ENCODE measurements around the gene MAST1.
A peak's percentile ranks its signal among the peaks of the same experiment; 100 is the strongest.
"Not testable (repeated sequence)": the region's sequence is repeated elsewhere in the genome, so short reads cannot be mapped to it uniquely, and the experiment has no call there.

MAST1 gene

GRCh38 chr19:12913851-12914690 lies 75.8 kb downstream of the MAST1 start:
- TF ChIP-seq HDGF (IDR thresholded peaks at IDR 0.05; ENCODE audit: borderline replicate concordance), result no peak
- no peak for DNase-seq (ENCODE audit: extremely low spot score)
- CTCF ChIA-PET, result interaction anchor here (0.6 to 1.0 kb wide), 4 partner anchors 32 to 55 kb away, joined by 3 to 4 read pairs (median 3); no protein-coding TSS in a partner anchor
- POLR2A ChIA-PET, result interaction anchor here (0.9 to 2.1 kb wide), 9 partner anchors 19 to 191 kb away, joined by 3 to 12 read pairs (median 4); partner anchors contain the start of genes CALR, DNASE2, FARSA and GCDH

- POLR2A ChIA-PET; DNase-seq (ENCODE audit: extremely low spot score); CTCF ChIA-PET: not testable (repeated sequence)
- 0 out of 2 replicates have a peak, but pooled peaks have one; percentile 28 for TF ChIP-seq PKNOX1 (IDR thresholded peaks at IDR 0.05)
Observed at GRCh38 chr19:12915860-12916259, 77.5 kb downstream of the MAST1 start.

DNA sequence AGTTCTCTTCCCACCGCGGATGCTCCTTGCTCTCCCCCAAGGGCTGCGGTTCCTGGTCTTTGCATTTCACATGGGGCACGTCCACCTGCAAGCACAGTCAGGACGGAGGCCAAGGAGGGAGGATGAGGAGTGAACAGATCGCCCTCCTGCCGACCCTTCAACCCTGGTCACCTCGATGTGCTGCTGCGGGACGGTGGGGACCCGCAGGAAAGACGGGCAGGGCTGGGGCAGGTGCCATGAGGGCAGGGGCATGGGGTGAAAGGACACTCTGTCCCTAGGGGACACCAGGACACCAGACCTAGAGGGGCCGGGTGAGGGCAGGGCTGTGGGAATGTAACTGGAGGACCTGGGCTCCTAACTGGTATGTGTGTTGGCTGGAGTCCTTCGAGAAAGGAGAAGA lies 79.9 kb downstream of the MAST1 start:
- TF ChIP-seq BHLHE40 (IDR thresholded peaks at IDR 0.05; ENCODE audit: borderline replicate concordance), result no peak
- no peak for TF ChIP-seq FOXA1 (IDR thresholded peaks at IDR 0.05)
- TF ChIP-seq FOXK2 (IDR thresholded peaks at IDR 0.05), result no peak
- no peak for TF ChIP-seq SUZ12 (IDR thresholded peaks at IDR 0.05)
- no peak for TF ChIP-seq NFRKB (IDR thresholded peaks at IDR 0.05)
- no peak for TF ChIP-seq HDGF (IDR thresholded peaks at IDR 0.05; ENCODE audit: borderline replicate concordance)
- TF ChIP-seq LEF1 (IDR thresholded peaks at IDR 0.05; ENCODE audit: borderline replicate concordance), result no peak
- TF ChIP-seq FOXM1 (IDR thresholded peaks at IDR 0.05; ENCODE audit: borderline replicate concordance), result no peak
- no peak for TF ChIP-seq SP1 (IDR thresholded peaks at IDR 0.05)
- no peak for TF ChIP-seq L3MBTL2 (conservative IDR thresholded peaks at IDR 0.05)
- TF ChIP-seq ZNF384 (IDR thresholded peaks at IDR 0.05), result no peak
- no peak for TF ChIP-seq CTBP1 (IDR thresholded peaks at IDR 0.05; ENCODE audit: borderline replicate concordance)
- DNase-seq (ENCODE audit: extremely low spot score), result no peak
- CTCF ChIA-PET, result interaction anchor here (0.5 kb wide), 1 partner anchor 49 kb away, joined by 3 read pairs; no protein-coding TSS in a partner anchor
- POLR2A ChIA-PET, result no interaction called here

DNA sequence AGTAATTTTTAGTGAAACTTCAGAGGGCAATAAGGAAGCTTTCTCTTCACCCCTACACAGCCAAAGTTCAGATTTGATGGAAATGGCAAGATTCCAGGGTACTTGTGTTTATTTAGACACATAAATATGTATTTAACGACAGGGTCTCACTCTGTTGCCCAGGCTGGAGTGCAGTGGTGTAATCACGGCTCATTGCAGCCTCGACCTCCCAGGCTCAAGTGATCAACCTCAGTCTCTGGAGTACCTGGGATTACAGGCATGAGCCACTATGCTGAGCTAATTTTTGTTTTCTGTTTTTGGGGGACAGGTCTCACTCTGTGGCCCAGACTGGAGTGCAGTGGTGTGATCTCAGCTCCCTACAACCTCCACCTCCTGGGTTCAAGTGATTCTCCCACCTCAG lies 82.7 kb downstream of the MAST1 start:
- POLR2A ChIA-PET, result interaction anchor here (0.9 to 3.3 kb wide), 4 partner anchors 9 to 30 kb away, joined by 3 to 12 read pairs (median 8); partner anchors contain the start of genes CALR, FARSA and GCDH
- DNase-seq (ENCODE audit: extremely low spot score), result no peak
- TF ChIP-seq FOXM1 (IDR thresholded peaks at IDR 0.05; ENCODE audit: borderline replicate concordance) (no peak), PKNOX1 (IDR thresholded peaks at IDR 0.05) (no peak), BHLHE40 (IDR thresholded peaks at IDR 0.05; ENCODE audit: borderline replicate concordance) (no peak), LEF1 (IDR thresholded peaks at IDR 0.05; ENCODE audit: borderline replicate concordance) (no peak), FOXA1 (IDR thresholded peaks at IDR 0.05) (no peak), SUZ12 (IDR thresholded peaks at IDR 0.05) (no peak), FOXK2 (IDR thresholded peaks at IDR 0.05) (no peak), L3MBTL2 (conservative IDR thresholded peaks at IDR 0.05) (no peak), TARDBP (IDR thresholded peaks at IDR 0.05) (no peak), ZNF384 (IDR thresholded peaks at IDR 0.05) (no peak), ELF4 (IDR thresholded peaks at IDR 0.05) (no peak), SP1 (IDR thresholded peaks at IDR 0.05) (no peak), CTBP1 (IDR thresholded peaks at IDR 0.05; ENCODE audit: borderline replicate concordance) (no peak), ARNT (IDR thresholded peaks at IDR 0.05) (no peak), NFRKB (IDR thresholded peaks at IDR 0.05) (no peak), HDGF (IDR thresholded peaks at IDR 0.05; ENCODE audit: borderline replicate concordance) (no peak)
- CTCF ChIA-PET, result no interaction called here

DNA sequence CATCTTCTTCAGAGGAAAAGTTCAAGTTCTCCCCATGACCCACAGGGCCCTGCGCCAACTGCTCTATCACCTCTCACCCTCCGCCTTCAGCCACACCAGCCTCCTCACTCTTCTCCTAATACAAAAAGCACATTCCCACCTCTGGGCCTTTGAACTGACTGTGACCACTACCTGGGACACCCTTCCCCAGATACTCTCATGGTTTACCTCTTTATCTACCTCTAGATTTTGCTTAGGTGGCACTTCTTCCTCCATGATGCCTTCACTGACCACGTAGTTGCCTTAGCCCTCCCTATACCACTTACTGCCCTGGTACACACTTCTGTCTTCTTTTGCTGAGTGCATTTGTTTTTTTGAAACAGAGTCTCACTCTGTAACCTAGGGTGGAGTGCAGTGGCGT lies 84.6 kb downstream of the MAST1 start:
- DNase-seq (ENCODE audit: extremely low spot score), result no peak
- CTCF ChIA-PET, result no interaction called here
- POLR2A ChIA-PET, result interaction anchor here (0.6 to 2.5 kb wide), 2 partner anchors 10 to 11 kb away, joined by 3 to 7 read pairs; partner anchors contain the start of gene FARSA

More for the DNA sequence above, 84.6 kb downstream of the MAST1 start:
- TF ChIP-seq SUZ12 (IDR thresholded peaks at IDR 0.05) (no peak), BHLHE40 (IDR thresholded peaks at IDR 0.05; ENCODE audit: borderline replicate concordance) (no peak), FOXA1 (IDR thresholded peaks at IDR 0.05) (no peak), SP1 (IDR thresholded peaks at IDR 0.05) (no peak), CTBP1 (IDR thresholded peaks at IDR 0.05; ENCODE audit: borderline replicate concordance) (no peak), L3MBTL2 (conservative IDR thresholded peaks at IDR 0.05) (no peak), NFRKB (IDR thresholded peaks at IDR 0.05) (no peak), ELF4 (IDR thresholded peaks at IDR 0.05) (no peak), PKNOX1 (IDR thresholded peaks at IDR 0.05) (no peak), LEF1 (IDR thresholded peaks at IDR 0.05; ENCODE audit: borderline replicate concordance) (no peak), HDGF (IDR thresholded peaks at IDR 0.05; ENCODE audit: borderline replicate concordance) (no peak), ZNF384 (IDR thresholded peaks at IDR 0.05) (no peak), FOXK2 (IDR thresholded peaks at IDR 0.05) (no peak), ARNT (IDR thresholded peaks at IDR 0.05) (no peak), FOXM1 (IDR thresholded peaks at IDR 0.05; ENCODE audit: borderline replicate concordance) (no peak), TARDBP (IDR thresholded peaks at IDR 0.05) (no peak)
